T-cell (primary cell): Measurements from ENCODE around the gene NEU4. TPM values are rescaled to one million over a fixed set of nuclear protein-coding genes. Genes with fewer than 3 reads are reported as not detected.
A peak's percentile ranks its signal among the peaks of the same experiment; 100 is the strongest.

Experiments used
- ATAC-seq, 4 experiments: fragments of 200-7000 bp in 3 of 4; fragments of 150-1000 bp in 1 of 4; cut with Tn5 transposase; replicated peaks in 1 of 4; 1 replicate in 3 of 4; 2 replicates in 1 of 4; pipeline ENCODE4 v1.10.0; 2021; ENCODE audit warnings: moderate library complexity in 3 of 4, mild to moderate bottlenecking in 2 of 4, moderate number of reproducible peaks in 1 of 4
- CTCF ChIA-PET, 2 donors: fragments of 300-600 bp; sonication (Branson Sonifier 250); formaldehyde crosslinking; loops; one replicate each; lab custom pipeline; 2022; ENCODE audit warnings: antibody characterized with exemption in 2 of 2; lab: Charles Lee
- POLR2A ChIA-PET, 2 donors: fragments of 300-600 bp; sonication (Branson Sonifier 250); formaldehyde crosslinking; loops; one replicate each; lab custom pipeline; 2022; ENCODE audit warnings: antibody characterized with exemption in 2 of 2; lab: Charles Lee
- DNase-seq, 35 experiments: peaks; one replicate each; pipeline versions ENCODE4 v3.0.0 to v3.0.0-alpha.2; 2013 to 2023
- H3K27ac ChIP-seq: one replicate; pipeline ENCODE4 v1.5.1; 2013; ENCODE audit warnings: low read length
- H3K27me3 ChIP-seq, 2 experiments: replicated peaks in 1 of 2; 1 replicate in 1 of 2; 2 replicates in 1 of 2; pipeline versions ENCODE4 v1.6.1 to v1.7.0; 2013; ENCODE audit warnings: low read length in 1 of 2, mixed read lengths in 1 of 2; ENCODE audit not compliant: control insufficient read depth in 2 of 2, insufficient read depth in 2 of 2; ENCODE audit errors: extremely low read depth in 1 of 2
- H3K36me3 ChIP-seq, 2 donors: 1 replicate in 1 of 2; 2 replicates in 1 of 2; pipeline versions ENCODE4 v1.6.1 to v1.7.0; 2013; ENCODE audit warnings: low read length in 1 of 2; ENCODE audit not compliant: control insufficient read depth in 2 of 2, insufficient read depth in 1 of 2; ENCODE audit errors: extremely low read depth in 1 of 2
- H3K4me1 ChIP-seq, 2 experiments: 1 replicate in 1 of 2; 2 replicates in 1 of 2; pipeline versions ENCODE4 v1.6.1 to v1.7.0; 2013; ENCODE audit warnings: low read length in 2 of 2, mixed read lengths in 1 of 2; ENCODE audit not compliant: insufficient read depth in 2 of 2, control insufficient read depth in 1 of 2; ENCODE audit errors: extremely low read depth in 1 of 2
- H3K4me3 ChIP-seq, 2 donors: 1 replicate in 1 of 2; 2 replicates in 1 of 2; pipeline versions ENCODE4 v1.5.1 to v1.7.0; 2013; ENCODE audit warnings: mild to moderate bottlenecking in 2 of 2, low read length in 1 of 2, moderate library complexity in 1 of 2; ENCODE audit not compliant: control insufficient read depth in 1 of 2; ENCODE audit errors: extremely low read depth in 1 of 2
- H3K9me3 ChIP-seq: 2 replicates; pipeline ENCODE4 v1.7.0; 2013
- H3K27ac Mint-ChIP-seq, 2 donors: one replicate each; pipeline ENCODE4 v1.8.0; 2020 to 2021; ENCODE audit warnings: mild to moderate bottlenecking in 2 of 2, mixed read lengths in 2 of 2
- H3K27me3 Mint-ChIP-seq, 2 donors: one replicate each; pipeline ENCODE4 v1.8.0; 2021 to 2022; ENCODE audit warnings: mixed read lengths in 2 of 2
- H3K36me3 Mint-ChIP-seq: one replicate; pipeline ENCODE4 v1.8.0; 2021; ENCODE audit warnings: mixed read lengths
- H3K4me1 Mint-ChIP-seq, 3 donors: one replicate each; pipeline ENCODE4 v1.8.0; 2020 to 2022; ENCODE audit warnings: mixed read lengths in 3 of 3, mild to moderate bottlenecking in 1 of 3
- H3K4me3 Mint-ChIP-seq, 3 donors: one replicate each; pipeline ENCODE4 v1.8.0; 2020 to 2022; ENCODE audit warnings: mild to moderate bottlenecking in 3 of 3, mixed read lengths in 3 of 3, moderate library complexity in 3 of 3
- H3K9me3 Mint-ChIP-seq, 3 donors: one replicate each; pipeline ENCODE4 v1.8.0; 2020 to 2022; ENCODE audit warnings: mixed read lengths in 3 of 3
- WGBS: methylation state at CpG from one replicate; pipeline ENCODE4 v1.1.5; 2013; ENCODE audit warnings: missing lambda C conversion rate; ENCODE audit not compliant: insufficient coverage; 5-methylcytosine and 5-hydroxymethylcytosine counted together
- total RNA-seq, 35 experiments: library from RNA in 6 of 35; stranded (reverse) in 6 of 35; fragments of 120-200 nt in 1 of 35; gene quantifications; one replicate each; pipeline versions ENCODE4 v1.2.1 to v1.2.4 and lab custom pipeline; 2013 to 2026

NEU4 gene
- total RNA-seq, 5 donors from 2014 or later (not counting 1 experiment from before 2014, with no cell fraction given) = 0.26 to 1.6 (median 1.4) TPM; not detected in 2

DNA sequence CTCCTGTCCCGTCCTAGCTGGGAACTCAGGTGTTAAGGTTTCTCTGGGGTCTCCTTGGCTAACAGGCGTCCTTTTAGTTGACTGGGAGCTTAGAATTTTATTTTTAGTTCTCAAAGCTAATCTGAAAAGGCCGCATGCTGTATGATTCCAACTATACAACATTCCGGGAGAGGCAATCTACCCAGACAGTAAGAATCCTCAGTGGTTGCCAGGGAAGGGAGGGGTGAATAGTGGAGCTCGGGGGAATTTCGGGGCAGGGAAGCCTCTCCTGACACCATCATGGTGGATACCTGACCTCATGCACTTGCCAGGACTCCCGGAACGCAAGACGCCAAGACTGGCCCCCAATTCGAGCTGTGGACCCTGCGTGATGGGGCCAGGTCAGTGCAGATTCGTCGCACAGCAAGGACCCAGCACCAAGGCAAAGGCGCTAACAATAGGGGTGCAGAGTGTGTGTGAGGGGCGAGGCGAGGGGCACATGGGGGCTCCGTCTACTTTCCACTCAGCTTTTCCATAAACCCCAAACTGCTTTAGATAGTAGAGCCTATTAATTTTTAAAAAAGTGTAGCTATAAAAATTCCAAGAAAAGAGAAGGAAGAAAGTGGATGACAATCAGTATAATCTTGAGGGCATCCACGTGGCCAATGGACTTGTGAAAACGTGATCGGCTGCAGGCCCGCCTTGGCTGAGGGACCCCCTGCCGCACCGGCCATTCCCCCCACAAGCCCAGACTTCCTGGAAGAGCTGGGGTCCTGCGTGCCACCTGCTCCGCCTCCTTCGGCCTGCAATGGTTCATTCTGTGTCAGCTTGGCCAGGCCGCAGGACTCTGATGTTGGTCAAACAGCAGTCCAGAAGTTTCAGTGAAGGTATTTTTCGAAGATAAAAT lies 32.4 kb downstream of the NEU4 start:
- no peak overlapping the region for H3K27ac ChIP-seq
- Mint-ChIP-seq H3K36me3 (no peaks in the 10 kb centered on the region), H3K9me3 (no peaks in the 10 kb centered on the region), H3K4me1 (peaks cover 33 to 47% (median 35%) of the 10 kb centered on the region in 3 donors), H3K27me3 (no peaks in the 10 kb centered on the region), H3K4me3 (peak overlapping the region in 1 of 3 donors; percentile 75), H3K27ac (peak overlapping the region in 1 of 2 donors; percentile 23)
- peaks cover 0 to 3% of the 10 kb centered on the region in 2 experiments for H3K27me3 ChIP-seq
- peaks cover 11 to 33% of the 10 kb centered on the region in 2 experiments for H3K4me1 ChIP-seq
- DNase-seq (no peak), ATAC-seq (no peak)
- no peaks in the 10 kb centered on the region for H3K36me3 ChIP-seq
- CTCF ChIA-PET = interaction anchor here in 1 of 2 donors (0.6 to 0.7 kb wide), 3 partner anchors 61 to 982 kb away, joined by 3 to 4 read pairs (median 4); no protein-coding TSS in a partner anchor
- POLR2A ChIA-PET = no interaction called here
- WGBS = 89% methylated on average over 16 of the region's 28 CpGs
- no peak overlapping the region for H3K4me3 ChIP-seq
- no peaks in the 10 kb centered on the region for H3K9me3 ChIP-seq

DNA sequence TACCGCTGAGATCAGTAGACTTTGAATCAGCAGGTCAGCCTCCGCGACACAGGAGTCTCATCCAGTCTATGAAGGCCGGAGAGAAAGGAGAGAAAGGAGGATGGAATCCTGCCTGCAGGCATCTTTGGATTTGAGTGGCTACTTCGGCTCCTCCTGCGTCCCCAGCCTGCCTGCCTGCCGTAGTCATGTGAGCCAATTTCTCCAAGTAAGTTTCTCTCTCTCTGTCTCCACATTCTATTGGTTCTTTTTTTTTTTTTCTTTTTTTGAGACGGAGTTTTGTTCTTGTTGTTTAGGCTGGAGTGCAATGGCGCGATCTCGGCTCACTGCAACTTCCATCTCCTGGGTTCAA lies 33.0 kb downstream of the NEU4 start:
- CTCF ChIA-PET = no interaction called here
- Histone ChIP-seq H3K36me3 (no peaks in the 10 kb centered on the region), H3K4me3 (no peak overlapping the region), H3K27me3 (peaks cover 0 to 3% of the 10 kb centered on the region in 2 experiments), H3K4me1 (peaks cover 11 to 34% of the 10 kb centered on the region in 2 experiments), H3K9me3 (no peaks in the 10 kb centered on the region), H3K27ac (no peak overlapping the region)
- no peak for ATAC-seq
- DNase-seq = no peak
- Mint-ChIP-seq H3K4me1 (peaks cover 35 to 45% (median 38%) of the 10 kb centered on the region in 3 donors), H3K36me3 (no peaks in the 10 kb centered on the region), H3K27ac (peak overlapping the region in 1 of 2 donors; percentile 83), H3K27me3 (peaks cover 0 to 2% of the 10 kb centered on the region in 2 donors), H3K9me3 (no peaks in the 10 kb centered on the region), H3K4me3 (peak overlapping the region in 2 of 3 donors; percentile 67 to 75)
- 91% methylated on average over 4 of the region's 11 CpGs for WGBS
- POLR2A ChIA-PET = no interaction called here

DNA sequence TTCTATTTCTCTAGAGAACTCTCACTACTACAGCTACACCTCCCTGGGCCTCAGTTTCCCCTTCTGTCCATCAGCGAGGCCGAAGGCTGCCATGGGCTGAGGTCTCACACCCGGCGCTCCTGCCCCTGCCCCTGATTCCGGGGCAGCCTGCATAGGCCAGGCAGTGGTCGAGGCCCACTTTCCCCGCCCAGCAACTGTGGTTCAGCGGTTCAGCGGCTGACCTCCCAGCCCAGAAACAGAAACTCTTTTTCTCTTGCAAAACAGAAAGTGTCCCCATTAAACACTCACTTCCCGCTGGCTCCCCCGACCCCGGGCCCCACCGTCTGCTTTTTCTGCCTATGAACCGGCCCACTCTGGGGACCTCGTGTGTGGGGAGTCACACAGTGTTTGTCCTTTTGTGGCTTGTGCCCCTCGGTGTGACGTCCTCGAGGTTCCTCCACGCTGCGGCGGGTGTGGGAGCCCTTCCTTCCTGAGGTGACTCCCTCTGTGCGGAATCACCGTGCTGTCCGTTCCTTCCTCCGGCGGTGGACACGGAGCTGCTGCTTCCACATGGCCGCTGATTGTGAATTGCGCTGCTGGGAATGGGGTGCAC lies 33.7 kb downstream of the NEU4 start:
- Mint-ChIP-seq H3K27me3 (peaks cover 0 to 2% of the 10 kb centered on the region in 2 donors), H3K4me3 (peak overlapping the region; percentile 67 to 77 (median 75)), H3K27ac (peak overlapping the region; percentile 82 to 83), H3K36me3 (no peaks in the 10 kb centered on the region), H3K4me1 (peaks cover 35 to 39% (median 38%) of the 10 kb centered on the region in 3 donors), H3K9me3 (no peaks in the 10 kb centered on the region)
- ChIA-PET POLR2A (no interaction called here), CTCF (interaction anchor here in 1 of 2 donors (0.5 kb wide), 1 partner anchor 29 kb away, joined by 3 read pairs; no protein-coding TSS in a partner anchor)
- peak in 29 of 35 experiments; percentile 20 to 70 (median 45) for DNase-seq
- H3K27me3 ChIP-seq = peaks cover 0 to 3% of the 10 kb centered on the region in 2 experiments
- ATAC-seq = peak in 3 of 4 experiments; percentile 12 to 57 (median 14)
- H3K36me3 ChIP-seq = no peaks in the 10 kb centered on the region
- H3K4me1 ChIP-seq = peaks cover 11 to 34% of the 10 kb centered on the region in 2 experiments
- 9% methylated on average over 23 of the region's 29 CpGs for WGBS
- no peaks in the 10 kb centered on the region for H3K9me3 ChIP-seq
- peak overlapping the region; percentile 21 to 34 for H3K4me3 ChIP-seq
- H3K27ac ChIP-seq = peak overlapping the region; percentile 71

DNA sequence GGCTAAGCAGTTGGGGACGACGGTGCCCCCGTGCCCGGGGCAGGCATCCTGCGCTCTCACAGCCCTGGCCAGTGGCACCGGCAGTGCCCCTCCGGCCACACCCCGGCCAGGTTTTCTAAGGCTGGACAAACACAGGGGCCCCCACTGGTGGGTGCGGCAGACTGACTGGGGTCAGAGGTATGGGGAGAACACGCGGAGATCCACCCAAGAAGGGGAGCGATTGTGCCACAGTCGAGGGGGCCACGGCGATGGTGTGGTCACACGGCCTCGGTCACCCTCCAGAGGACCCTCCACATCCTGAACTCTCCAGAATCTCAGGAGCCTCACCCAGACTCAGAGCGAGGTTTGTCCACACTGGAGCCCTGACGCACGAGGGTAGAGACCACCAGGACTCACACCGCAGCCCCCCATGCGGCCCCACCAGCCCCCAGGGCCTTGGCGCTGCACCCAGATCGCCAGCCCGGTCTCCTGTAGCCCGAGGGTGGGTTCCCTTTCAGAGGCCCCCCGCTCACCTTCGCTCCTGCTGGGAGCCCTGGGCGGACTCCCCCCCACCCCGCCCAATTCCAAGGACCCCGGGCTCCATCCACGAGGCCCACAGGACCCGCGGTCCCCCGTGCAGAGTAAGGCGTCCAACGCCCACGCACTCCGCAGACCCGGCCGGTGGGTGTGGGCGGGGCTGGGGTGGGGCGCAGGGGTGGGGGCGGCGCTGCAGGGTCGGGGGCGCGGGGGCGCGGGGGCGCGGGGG lies 34.5 kb downstream of the NEU4 start:
- H3K4me1 Mint-ChIP-seq = peaks cover 34 to 36% (median 35%) of the 10 kb centered on the region in 3 donors
- peak overlapping the region; percentile 71 for H3K27ac ChIP-seq
- no peaks in the 10 kb centered on the region for H3K9me3 Mint-ChIP-seq
- H3K4me3 ChIP-seq = peak overlapping the region; percentile 21 to 34
- peaks cover 11 to 34% of the 10 kb centered on the region in 2 experiments for H3K4me1 ChIP-seq
- H3K36me3 ChIP-seq = no peaks in the 10 kb centered on the region
- ATAC-seq = peak in 2 of 4 experiments; percentile 12 to 25
- H3K27me3 Mint-ChIP-seq = peaks cover 0 to 2% of the 10 kb centered on the region in 2 donors
- H3K9me3 ChIP-seq = no peaks in the 10 kb centered on the region
- peak overlapping the region in 1 of 2 donors; percentile 82 for H3K27ac Mint-ChIP-seq
- WGBS = 42% methylated on average over 28 of the region's 52 CpGs
- H3K36me3 Mint-ChIP-seq = no peaks in the 10 kb centered on the region
- ChIA-PET POLR2A (interaction anchor here in 1 of 2 donors (0.6 to 1.0 kb wide), 2 partner anchors 80 to 142 kb away, joined by 3 read pairs; partner anchors contain the start of gene ING5), CTCF (interaction anchor here in 1 of 2 donors (0.5 to 1.4 kb wide), 4 partner anchors 25 to 141 kb away, joined by 3 to 5 read pairs (median 4); no protein-coding TSS in a partner anchor)
- H3K4me3 Mint-ChIP-seq = peak overlapping the region; percentile 67 to 77 (median 75)
- H3K27me3 ChIP-seq = peaks cover 0 to 3% of the 10 kb centered on the region in 2 experiments
- no peak for DNase-seq

DNA sequence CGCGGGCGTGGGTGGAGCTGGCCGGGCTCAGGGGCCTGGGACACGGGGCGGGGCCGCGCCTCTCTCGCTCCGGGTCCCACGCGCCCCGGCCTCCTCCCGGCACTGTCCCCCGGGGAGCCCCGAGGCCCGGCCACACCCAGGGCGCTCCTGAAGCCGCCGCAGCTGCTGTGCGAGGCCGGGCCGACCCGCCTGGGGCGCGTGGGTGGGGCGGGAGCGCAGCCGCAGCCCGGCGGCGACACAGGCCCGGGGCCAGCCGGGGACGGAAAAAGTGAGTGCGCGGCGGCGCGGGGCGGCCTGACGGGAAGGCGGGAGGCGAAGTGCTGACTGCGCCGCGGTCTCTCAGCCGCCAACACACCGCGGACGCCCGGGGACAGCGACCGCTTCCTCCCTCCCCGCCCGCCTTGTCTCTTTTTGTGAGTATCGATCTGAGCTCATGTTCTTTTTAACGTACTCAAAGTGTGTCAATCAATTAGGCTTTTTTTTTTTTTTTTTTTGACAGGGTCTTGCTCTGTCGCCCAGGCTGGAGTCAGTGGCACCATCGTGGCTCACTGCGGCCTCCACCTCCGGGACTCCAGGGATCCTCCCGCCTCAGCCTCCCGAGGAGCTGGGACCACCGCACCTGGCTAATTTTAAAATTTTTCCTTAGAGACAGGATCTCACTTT lies 35.2 kb downstream of the NEU4 start:
- peak in 33 of 35 experiments; percentile 24 to 82 (median 46) for DNase-seq
- Mint-ChIP-seq H3K9me3 (no peaks in the 10 kb centered on the region), H3K27me3 (peaks cover 0 to 2% of the 10 kb centered on the region in 2 donors), H3K4me1 (peaks cover 30 to 33% (median 32%) of the 10 kb centered on the region in 3 donors), H3K4me3 (peak overlapping the region; percentile 72 to 79 (median 77)), H3K27ac (peak overlapping the region in 1 of 2 donors; percentile 80), H3K36me3 (no peaks in the 10 kb centered on the region)
- peaks cover 0 to 3% of the 10 kb centered on the region in 2 experiments for H3K27me3 ChIP-seq
- peak overlapping the region; percentile 35 to 45 for H3K4me3 ChIP-seq
- ChIA-PET POLR2A (interaction anchor here in 1 of 2 donors (0.6 to 1.0 kb wide), 6 partner anchors 27 to 827 kb away, joined by 3 to 6 read pairs (median 4); partner anchors contain the start of gene ING5), CTCF (interaction anchor here in 1 of 2 donors (0.9 to 1.4 kb wide), 3 partner anchors 24 to 141 kb away, joined by 3 to 5 read pairs (median 5); no protein-coding TSS in a partner anchor)
- WGBS = 4% methylated on average over 63 of the region's 65 CpGs
- H3K4me1 ChIP-seq = peaks cover 11 to 34% of the 10 kb centered on the region in 2 experiments
- no peaks in the 10 kb centered on the region for H3K9me3 ChIP-seq
- H3K36me3 ChIP-seq = no peaks in the 10 kb centered on the region
- ATAC-seq = peak; percentile 82 to 87 (median 86)
- H3K27ac ChIP-seq = peak overlapping the region; percentile 19
